GM21526 (cell line): ENCODE results near the gene MICALL2.
"Not testable (repeated sequence)": the region's sequence is repeated elsewhere in the genome, so short reads cannot be mapped to it uniquely, and the experiment has no call there.

ENCODE experiments used
- ATAC-seq: cut with Tn5 transposase; IDR thresholded peaks from one replicate; pipeline ENCODE4 v1.9.1; 2021; ENCODE audit warnings: moderate library complexity; ENCODE audit not compliant: unreplicated experiment, low FRiP score

Gene MICALL2

DNA sequence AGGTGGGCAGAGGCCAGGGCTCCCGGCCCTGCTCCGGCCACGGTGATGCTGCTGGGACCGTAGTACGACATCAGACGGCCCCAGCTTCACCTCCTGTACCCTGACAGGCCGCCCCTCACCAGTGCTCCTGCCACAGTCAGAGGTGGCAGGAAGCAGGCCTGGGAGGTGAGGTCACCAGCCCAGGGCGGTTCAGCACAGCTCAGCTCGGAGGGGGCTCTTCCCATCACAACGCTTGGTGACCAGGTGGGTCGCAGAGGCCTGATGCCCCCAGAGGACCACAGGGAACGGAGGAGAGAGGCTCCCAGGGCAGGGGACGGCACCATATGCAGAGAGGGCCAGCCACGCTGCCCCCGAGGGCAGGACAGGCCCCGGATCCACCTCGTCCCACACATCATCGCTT, 8.8 kb downstream of the MICALL2 start:
- no peak for ATAC-seq

DNA sequence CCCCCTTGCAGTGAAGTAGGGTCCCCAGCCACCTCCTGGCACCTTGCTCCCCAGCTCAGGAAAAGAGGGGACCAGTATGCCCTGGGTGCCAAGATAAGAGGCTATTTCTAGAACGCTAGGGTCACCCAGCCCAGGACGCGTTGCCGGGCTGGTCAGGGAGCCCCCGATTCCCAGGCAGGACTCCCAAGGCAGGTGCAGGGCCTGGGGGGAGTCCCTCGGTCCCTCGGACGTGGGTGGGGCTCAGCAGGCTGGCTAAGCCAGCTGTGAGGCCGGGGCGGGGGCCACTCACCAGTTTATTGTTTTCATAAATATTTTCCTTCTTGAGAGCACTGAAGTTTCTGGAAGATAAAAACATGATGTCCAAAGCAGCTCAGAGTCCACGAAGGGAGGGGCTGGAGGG, 9.3 kb downstream of the MICALL2 start:
- no peak for ATAC-seq

DNA sequence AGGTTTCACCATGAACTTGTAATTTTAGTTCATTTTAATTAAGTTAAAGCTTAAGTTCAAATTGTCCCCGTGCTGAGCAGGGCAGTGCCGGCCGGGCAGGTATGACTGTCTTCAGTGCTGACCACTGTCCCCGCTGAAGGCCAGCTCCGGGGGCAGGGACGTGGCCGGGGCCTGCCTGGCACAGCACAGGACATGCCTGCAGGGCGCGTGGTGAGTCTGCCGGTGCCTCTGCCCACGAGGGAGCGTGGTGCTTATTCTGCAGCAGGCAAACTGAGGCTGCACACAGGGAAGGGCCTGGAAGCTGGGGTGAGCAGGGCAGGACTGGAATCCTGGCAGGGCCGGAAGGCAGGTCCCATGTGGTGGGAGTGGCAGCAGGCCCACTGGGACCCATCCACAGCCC, 9.8 kb downstream of the MICALL2 start:
- ATAC-seq = no peak

DNA sequence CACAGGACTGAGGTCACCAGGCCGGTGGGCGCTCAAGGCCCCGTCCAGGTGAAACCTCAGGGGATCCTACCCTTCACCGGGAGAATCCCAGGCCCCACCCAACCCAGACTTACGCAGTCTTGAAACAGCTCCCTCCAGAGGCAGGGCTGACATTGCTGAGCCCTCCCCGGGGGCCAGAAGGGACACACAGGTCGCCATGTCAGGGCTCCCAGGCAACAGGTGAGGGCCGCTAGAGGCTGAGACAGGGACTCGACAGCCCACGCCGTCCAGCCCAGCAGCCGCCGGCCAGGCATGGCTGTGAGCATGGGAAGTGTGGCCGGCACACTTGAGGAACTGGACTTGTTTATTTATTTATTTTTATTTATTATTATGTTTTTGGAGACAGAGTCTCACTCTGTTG, 10.3 kb downstream of the MICALL2 start:
- ATAC-seq = no peak

DNA sequence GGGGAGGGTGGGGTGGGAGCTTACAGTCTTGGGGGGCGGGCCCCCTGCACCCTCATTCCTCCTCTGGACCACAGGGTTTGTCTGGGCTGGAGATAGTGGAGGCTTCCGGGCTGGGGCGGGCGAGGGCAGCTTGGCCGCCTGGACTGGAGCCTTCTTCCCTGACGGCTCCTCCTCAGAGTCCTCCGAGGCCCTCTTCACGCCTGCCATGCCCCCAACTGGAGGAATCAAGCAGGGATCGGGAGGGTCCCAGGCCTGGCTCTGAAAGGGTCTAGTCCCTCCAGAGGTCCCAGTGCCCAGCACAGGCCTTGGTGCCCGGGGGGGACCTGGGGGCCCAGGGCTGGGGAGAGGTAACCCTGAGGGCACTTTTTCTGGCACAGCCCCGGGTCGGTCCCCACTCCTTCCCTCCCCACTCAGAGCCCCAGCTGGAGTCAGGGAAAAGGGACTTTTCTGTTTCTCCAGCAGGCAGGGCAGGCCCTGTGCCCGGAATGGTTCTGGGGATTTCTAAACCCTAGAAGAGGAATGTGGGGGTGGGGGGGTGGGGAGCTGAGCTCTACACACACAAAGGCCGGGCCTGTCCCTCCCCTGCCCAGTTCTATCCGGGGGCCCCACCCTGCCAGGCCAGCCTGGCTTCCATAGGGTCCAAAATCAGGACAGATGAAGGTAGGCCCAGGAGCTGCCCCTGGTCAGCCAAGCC, 11.6 kb downstream of the MICALL2 start:
- no peak for ATAC-seq

GRCh38 chr7:1447112-1447511, 12.2 kb downstream of the MICALL2 start:
- ATAC-seq = no peak

- ATAC-seq = no peak
Measured at GRCh38 chr7:1446620-1447032, 12.6 kb downstream of the MICALL2 start.

DNA sequence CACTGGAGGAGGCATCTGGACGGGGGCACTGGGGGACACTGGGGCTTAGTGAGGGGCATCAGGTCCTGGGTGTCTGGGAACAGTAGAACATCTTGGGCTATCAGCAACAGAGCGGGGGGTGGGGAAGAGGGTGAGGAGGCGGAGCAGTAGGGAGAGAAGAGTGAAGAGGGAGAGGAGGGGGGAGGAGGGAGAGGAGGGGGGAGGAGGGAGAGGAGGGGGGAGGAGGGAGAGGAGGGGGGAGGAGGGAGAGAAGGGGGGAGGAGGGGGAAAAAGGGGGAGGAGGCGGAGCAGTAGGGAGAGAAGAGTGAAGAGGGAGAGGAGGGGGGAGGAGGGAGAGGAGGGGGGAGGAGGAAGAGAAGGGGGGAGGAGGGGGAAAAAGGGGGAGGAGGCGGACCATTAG, 13.2 kb downstream of the MICALL2 start:
- ATAC-seq = not testable (repeated sequence)

GRCh38 chr7:1445341-1445740, 13.9 kb downstream of the MICALL2 start:
- ATAC-seq = no peak

DNA sequence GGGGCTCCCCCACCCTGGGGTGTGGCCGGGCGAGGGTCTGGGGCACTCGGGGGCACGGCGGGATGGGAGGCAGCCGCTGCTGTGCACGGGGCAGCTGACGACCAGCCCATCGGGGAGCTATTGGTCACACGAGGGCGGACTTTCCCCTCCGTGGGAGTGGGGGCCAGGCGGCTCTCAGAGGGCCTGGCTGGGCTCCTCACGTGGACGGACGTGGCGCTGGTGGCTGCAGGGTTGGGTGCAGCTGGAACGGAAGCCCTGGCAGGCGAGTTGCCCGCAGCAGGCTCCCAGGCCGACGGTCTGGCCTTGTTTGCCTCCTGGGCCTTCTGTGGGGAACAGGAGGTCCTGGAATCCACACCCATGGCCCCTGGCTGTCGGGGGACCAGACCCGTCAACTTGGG, 14.3 kb downstream of the MICALL2 start:
- ATAC-seq = no peak

DNA sequence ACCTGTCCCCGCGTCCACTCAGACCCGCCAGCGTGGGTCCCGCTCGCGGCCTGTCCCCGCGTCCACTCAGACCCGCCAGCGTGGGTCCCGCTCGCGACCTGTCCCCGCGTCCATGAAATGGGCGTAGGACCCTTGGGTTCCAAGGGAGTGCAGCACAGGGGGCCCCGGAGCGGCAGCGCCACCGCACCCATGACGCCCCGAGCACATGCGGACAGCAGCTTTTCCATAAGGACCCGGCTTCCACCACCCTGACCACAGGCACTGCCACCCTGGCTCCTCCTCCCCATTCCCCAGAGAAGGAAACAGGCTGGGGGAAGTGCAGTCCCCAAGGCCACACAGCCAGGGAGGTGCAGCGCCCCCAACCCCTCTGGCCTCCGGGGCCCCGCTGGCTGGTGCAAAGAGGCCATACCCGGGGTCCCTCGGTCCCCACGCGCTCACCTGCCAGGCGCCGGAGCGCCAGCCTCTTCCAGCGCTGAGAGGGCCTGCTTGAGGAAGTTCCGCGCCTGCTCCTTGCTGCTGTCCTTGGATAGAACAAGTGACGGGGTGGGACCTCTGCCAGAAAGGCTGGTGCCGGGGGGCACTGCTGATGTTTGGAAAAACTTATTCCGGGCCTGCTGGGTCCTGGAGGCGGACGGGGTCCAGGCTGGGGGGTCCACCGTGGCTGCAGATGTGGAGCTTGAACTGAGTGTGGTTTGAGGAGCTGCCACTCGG, 14.9 kb downstream of the MICALL2 start:
- ATAC-seq = no peak

GRCh38 chr7:1443587-1444200, 15.6 kb downstream of the MICALL2 start:
- ATAC-seq = not testable (repeated sequence)

GRCh38 chr7:1442355-1443124, 16.7 kb downstream of the MICALL2 start:
- ATAC-seq = no peak

DNA sequence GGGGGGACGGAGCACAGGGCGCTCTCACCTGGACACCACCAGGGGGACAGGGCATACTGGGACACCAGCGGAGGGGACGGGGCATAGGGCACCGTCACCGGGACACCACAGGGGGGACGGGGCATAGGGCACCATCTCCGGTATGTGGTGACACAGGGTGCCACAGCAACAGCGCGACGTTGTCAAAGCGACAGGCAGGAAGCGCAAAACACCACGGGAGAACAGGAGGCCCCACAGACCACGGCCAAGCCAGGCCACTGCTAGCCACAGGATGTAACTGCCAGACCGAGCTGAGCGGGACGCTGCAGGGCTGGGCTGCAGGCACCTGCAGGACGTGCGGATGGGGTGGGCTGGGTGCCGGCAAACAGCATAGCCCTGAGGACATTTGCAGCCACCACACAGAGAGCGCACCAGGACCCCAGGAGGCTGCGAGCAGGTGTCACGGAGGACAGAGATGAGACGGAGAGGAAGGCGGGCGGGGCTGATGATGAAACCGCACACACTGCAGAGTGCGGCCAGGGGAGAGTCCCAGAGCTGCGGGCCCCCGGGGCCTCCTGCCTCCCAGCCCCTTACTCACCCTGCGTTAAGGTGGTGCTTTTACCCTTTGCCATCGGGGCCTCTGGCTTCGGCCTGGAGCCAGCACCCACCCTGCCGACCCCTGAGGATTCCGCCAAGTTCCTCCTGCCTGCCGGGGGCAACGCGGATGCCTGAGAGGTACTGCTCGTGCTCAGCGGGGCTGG, 17.5 kb downstream of the MICALL2 start:
- ATAC-seq = no peak

DNA sequence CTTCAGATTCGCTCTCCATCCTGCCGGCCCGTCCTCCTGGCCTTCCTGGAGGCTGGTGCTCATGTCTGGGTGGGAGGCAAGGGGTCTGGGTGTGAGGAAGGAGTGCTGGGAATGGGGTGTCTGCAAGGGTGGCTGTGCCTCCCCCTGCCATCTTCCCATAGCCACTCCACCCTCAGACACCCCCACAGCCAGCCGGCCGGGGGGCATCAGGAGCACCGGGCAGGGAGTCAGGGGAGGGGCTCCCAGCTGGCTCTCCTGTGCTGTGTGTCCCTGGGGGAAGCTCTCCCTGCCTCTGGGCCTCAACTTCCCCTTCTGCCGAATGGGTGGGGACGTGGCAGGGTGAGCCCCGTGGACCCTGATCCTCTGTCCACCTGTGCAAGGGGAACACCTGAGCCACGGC, 18.6 kb downstream of the MICALL2 start:
- ATAC-seq = no peak

GRCh38 chr7:1439373-1440363, 19.6 kb downstream of the MICALL2 start:
- no peak for ATAC-seq

GRCh38 chr7:1438821-1439220, 20.4 kb downstream of the MICALL2 start:
- no peak for ATAC-seq

GRCh38 chr7:1438208-1438607, 21.1 kb downstream of the MICALL2 start:
- ATAC-seq = no peak

- ATAC-seq = no peak
Measured at GRCh38 chr7:1437155-1437880, 22.0 kb downstream of the MICALL2 start.
